GM21723 (cell line): Measurements from ENCODE around the gene CHMP2A.
"Not testable (repeated sequence)": the region's sequence is repeated elsewhere in the genome, so short reads cannot be mapped to it uniquely, and the experiment has no call there.

Source experiments
- ATAC-seq: cut with Tn5 transposase; IDR thresholded peaks from one replicate; pipeline ENCODE4 v1.9.1; 2021; ENCODE audit warnings: mild to moderate bottlenecking, moderate library complexity; ENCODE audit not compliant: unreplicated experiment

Gene CHMP2A

GRCh38 chr19:58542641-58543372 is 12.1 kb downstream of the CHMP2A start:
- not testable (repeated sequence) for ATAC-seq

GRCh38 chr19:58539169-58539559 is 15.7 kb downstream of the CHMP2A start:
- ATAC-seq: not testable (repeated sequence)

- ATAC-seq: no peak
Measured at GRCh38 chr19:58538257-58539168, 16.4 kb downstream of the CHMP2A start.

GRCh38 chr19:58536852-58537798 is 17.8 kb downstream of the CHMP2A start:
- no peak for ATAC-seq

GRCh38 chr19:58535857-58536256 is 19.0 kb downstream of the CHMP2A start:
- no peak for ATAC-seq

- no peak for ATAC-seq
Measured at GRCh38 chr19:58531034-58531840, 23.7 kb downstream of the CHMP2A start.

GRCh38 chr19:58529405-58529804 is 25.5 kb downstream of the CHMP2A start:
- no peak for ATAC-seq

GRCh38 chr19:58522709-58523108 is 32.2 kb downstream of the CHMP2A start:
- ATAC-seq: no peak

GRCh38 chr19:58521651-58522050 is 33.3 kb downstream of the CHMP2A start:
- ATAC-seq: no peak

- ATAC-seq: no peak
Measured at GRCh38 chr19:58520257-58520599, 34.7 kb downstream of the CHMP2A start.

- ATAC-seq: peak; percentile 65
Measured at GRCh38 chr19:58519355-58520256, 35.3 kb downstream of the CHMP2A start, which contains the start of gene ZBTB45. Gene ZBTB45 (minus strand): TSS chr19:58519810. CDS start chr19:58517673, 2,137 bp downstream.

GRCh38 chr19:58519087-58519354 is 35.9 kb downstream of the CHMP2A start:
- ATAC-seq: peak; percentile 23

- ATAC-seq: no peak
Measured at GRCh38 chr19:58518256-58519086, 36.4 kb downstream of the CHMP2A start.

- no peak for ATAC-seq
Measured at GRCh38 chr19:58516964-58517833, 37.7 kb downstream of the CHMP2A start.

- no peak for ATAC-seq
Measured at GRCh38 chr19:58516246-58516836, 38.6 kb downstream of the CHMP2A start.

- no peak for ATAC-seq
Measured at GRCh38 chr19:58515259-58515658, 39.6 kb downstream of the CHMP2A start.

- ATAC-seq: no peak
Measured at GRCh38 chr19:58514564-58515022, 40.3 kb downstream of the CHMP2A start.
